Renal cortex interstitium (tissue), 11 donors: ENCODE data around the gene ATP5ME. TPM values are rescaled to one million over a fixed set of nuclear protein-coding genes. Genes with fewer than 3 reads are reported as not detected.
"Not testable (repeated sequence)": the region's sequence is repeated elsewhere in the genome, so short reads cannot be mapped to it uniquely, and the experiment has no call there.

Source experiments
- DNase-seq, 11 donors: peaks; one replicate each; pipeline ENCODE4 v3.0.0-alpha.2; 2013; ENCODE audit warnings: low read depth in 9 of 11, low spot score in 4 of 11; ENCODE audit errors: extremely low read depth in 1 of 11
- polyA plus RNA-seq, 3 donors: library from polyadenylated mRNA; unstranded; fragments of 120-200 nt; gene quantifications; one replicate each; pipeline ENCODE4 v1.2.1, GENCODE V29; 2013; ENCODE audit not compliant: insufficient read length in 3 of 3

The ATP5ME gene
- polyA plus RNA-seq, 3 donors: 263 to 363 (median 280) TPM

DNA sequence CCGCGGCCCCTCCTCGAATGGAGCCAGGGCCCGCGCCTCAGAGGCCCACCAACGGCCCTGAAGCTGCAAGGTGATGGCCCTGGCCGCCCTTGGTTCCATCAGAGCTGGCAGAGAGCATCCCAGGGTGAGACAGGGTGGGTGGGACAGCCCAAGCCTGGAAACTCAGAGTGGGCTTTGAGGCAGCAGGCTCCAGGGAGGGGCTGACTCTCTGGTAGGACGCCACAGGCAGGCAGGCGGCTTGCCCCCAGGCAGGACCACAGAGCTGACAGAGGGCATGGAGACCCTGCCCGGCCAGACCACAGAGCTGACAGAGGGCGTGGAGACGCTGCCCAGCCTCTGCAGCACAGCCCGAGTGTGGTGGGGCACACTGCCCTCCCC is 5.0 kb upstream of the ATP5ME start:
- DNase-seq: no peak

DNA sequence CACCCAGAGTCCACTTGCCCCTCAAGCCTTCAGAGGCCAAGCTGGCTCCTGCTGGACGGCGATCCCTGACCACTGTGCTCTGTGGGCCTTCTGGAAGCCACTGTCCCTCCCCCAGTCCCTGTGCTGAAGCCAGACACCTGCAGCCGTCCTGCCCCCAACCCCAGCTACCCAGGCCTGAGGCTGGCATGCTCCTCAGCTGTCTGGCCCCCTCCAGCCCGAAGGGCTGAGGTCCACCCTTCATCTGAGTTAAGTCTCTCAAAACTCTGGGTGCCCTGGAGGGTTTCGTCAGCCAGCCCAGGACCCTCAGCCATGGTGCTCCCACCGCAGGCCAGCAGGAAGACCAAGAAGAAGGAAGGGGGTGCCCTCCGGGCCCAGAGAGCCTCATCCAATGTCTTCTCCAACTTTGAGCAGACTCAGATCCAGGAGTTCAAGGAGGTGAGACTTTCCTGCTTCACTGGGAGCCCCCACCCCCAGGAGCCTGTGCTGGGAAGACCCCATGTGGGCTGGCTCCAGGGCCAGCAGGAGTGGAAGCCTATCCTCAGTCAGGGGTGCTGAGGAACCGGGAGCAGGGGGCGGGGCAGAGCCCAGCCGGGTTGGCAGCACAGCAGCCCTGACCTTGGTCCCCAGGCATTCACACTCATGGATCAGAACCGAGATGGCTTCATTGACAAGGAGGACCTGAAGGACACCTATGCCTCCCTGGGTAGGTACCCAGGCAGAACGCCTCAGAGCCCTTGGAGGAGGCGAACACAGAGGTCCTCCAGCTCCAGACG is 4.4 kb upstream of the ATP5ME start:
- no peak for DNase-seq

DNA sequence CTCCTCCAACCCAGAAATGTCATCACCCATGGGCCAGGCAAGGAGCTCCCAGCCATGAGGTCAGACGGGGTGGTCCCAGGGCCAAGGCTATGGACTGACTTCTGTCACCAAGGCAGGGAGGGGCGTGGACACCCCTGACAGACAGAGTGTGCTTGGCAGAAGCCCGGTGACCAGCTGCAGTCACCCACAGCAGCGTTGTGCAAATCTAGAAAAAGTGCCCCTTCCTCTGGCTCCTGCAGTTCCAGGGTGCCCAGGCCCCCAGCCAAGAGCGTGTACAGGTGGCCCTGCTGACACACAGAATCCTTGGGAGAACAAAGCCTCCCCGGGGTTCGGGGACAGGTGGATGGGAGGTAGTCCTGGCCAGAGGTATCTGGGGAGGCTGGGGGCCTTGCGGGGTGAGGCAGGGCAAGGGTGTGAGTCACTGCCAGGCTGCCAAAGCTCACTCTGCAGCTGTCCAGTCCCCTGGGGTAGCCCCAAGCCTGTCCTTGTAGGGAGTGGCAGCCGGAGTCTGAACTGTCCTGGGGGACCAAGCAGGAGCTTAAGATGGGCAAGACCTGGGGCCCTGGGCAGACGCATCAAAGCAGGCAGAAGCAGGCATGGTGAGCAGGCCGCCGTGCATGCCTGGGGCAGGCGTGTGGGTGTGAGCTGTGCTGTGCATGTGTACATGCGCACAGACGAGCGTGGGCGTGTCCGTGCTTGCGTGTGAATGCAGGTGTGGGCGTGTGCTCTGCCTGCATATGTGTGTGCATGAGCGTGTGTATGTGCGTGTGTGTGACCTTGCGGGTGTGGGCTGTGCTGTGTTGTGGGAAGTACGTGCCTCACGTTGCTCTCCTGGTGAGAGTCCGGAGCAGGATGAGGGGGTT is 3.6 kb upstream of the ATP5ME start:
- DNase-seq: no peak

DNA sequence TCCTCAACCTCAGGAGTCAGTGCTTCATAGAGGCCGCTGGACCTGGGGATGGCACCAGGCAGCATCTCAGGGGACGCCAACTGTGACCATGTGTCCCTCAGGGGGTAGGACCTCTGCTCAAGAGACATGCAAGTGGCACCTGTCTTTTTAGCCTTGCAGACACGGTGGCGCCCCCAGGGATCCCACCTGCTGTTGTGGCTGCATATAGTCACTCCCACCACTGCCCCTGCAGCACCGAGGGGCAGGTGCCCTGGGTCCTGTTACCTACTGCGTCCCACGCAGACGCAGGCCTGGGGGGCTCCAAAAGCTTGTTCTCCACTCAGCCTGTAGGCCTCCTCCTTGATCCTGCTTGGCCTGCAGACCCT is 2.8 kb upstream of the ATP5ME start:
- DNase-seq: no peak

DNA sequence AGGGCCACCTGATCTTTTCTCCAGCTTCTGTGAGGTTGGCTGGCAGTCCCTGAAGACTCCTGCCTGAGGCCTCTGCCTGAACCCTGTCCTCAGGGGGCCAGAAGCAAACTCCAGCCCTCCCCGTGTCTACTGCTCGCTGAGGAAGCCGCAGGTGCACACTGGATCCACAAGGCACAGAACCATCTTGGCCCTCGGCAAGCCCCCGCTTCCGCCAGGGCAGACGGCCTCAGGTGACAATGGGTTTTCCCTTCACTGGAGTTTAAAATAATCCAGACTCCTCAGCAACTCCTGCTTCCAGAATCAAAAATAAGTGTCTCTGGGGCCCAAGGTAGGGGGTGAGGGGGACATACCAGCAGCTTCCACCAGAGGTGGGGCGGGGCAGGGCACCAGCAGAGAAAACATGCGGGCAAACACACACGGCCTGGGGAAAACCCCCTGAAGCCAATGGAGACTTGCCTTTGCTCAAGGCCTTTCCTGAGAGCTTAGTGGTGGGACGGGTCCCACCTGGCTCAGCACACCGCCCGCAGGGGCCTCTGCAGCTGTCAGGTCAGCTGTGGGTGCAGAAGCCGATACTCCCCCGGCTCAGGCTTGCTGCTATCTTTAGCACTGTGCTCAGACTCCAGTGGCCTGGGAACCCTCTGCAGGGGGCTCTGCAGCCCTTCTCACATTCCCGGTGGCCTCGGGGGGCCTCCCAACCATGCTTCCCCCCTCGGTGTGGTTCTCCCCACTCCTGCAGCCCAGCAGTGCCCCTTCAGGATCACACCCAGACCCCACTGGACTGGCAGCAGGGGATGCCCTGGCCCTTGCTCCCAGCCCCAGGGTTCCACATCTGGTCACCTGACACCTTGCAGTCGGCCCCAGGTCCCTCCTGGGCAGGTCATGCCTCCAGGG is 2.1 kb upstream of the ATP5ME start:
- no peak for DNase-seq

DNA sequence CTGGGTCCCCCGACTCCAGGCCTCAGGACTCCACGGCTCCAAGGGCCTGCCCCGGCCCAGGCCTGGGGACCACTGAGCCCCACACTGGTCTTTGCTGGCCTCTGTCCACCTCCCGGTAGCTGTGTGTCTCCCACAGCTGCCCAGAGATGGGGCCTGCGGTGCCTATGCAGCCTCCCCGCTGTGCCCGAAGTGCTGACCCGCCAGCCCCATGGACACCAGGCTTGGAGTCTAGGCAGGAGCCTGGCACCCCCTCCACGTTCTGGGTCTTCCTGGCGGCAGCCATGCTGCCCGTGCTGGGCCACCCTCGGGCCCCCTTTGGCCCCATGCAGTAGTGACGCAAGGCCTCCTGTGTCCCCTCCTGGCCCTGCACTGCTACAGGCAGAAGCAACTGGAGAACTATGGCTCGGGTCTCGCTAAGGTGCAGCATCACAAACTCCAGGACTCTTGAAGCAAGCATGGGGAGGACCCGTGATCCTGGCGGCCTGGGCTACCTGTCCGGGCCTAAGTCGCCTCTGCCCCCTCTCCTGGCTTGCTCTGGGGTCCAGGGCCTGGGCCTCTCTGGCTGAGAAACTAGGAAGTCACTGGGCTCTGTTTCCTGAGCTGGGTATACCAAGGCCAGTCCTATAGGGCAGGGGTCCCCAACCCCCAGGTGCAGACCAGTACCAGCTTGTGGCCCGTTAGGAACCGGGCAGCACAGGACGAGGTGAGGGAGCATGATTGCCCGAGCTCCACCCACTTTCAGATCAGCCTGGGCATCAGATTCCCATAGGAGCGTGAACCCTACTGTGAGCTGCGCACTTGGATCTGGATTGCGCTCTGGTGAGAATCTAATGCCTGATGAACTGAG is 1.2 kb upstream of the ATP5ME start:
- DNase-seq: no peak

DNA sequence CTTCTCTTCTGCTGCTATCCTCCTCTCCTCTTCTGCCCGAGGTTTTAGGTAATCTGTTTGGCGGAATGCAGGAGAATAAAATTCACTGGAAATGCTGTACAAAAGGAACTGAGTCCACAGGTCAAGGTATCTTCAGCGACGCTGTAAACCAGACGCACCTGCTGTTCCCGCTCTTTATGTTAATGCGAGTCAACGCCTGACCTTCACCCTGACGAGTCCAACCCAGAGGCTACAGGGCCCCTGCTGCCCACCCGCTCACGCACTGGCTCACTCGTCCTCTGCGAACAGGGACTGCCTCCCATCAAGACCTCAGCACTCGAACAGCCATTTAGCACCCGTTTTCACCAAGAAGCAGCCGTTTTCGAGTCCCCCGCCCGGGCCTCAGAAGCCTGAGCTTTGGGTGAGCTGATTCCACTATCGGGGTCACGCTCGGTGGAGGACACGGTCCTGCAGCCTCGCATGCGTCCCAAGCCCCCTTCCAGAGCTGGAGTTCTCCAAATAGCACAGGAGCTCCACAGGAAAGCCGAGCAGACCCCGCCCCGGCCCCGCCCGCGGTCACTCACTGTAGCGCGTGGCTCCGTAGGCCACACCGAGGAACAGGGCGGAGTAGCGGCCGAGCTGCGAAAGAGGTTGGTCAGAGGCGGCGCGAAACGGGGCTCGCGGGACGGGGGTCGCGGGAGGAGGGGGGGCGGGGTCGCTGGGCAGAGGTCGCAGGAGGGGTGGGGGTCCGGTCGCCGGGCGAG is 556 bp downstream of the ATP5ME start:
- no peak for DNase-seq

DNA sequence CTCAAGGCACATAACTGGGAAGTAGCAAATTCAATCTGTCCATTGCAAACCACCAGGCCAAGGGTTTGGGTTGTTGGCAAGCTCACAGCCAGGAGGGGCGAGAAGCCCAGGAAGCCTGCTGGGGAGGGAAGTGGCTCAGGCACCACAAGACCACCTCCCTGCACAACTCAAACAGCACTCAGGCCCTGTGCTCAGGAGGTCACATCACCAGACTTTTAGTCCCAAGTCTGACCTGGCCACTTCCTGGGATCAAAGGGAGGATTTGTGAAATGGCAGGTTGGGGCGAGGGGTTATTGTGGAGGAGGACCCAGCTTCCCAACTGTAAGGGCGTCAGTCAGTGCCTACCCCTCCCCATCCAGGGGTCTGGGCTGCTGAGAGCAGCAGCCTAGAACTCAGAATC is 2.3 kb downstream of the ATP5ME start:
- no peak for DNase-seq

DNA sequence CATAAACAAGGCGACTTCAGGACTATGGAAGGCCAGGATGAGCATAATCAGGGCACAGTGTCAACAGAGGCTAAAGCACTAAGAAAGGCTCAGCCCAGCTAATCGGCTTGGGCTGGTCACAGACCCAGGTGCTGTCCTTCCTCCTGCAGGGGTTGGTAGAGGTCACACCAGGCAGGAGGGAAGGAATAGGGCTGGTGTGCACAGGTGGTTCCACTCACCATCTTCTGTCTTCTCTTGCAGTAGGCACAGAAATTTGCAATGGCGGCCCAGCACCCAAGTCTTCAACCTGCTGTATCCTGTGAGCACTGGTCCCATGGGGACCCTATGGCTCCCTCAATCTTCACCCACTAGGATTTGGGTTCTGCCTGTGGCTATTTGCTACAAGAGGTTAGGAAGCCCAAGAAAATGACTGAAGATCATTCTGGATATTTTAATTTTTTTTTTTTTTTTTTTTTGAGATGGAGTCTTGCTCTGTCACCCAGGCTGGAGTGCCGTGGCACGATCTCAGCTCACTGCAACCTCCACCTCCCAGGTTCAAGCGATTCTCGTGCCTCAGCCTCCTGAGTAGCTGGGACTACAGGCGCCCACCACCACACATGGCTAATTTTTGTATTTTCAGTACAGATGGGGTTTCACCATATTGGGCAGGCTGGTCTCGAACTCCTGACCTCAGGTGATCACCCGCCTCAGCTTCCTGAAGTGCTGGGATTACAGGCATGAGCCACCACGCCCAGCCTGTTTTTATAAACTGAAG is 4.1 kb downstream of the ATP5ME start:
- not testable (repeated sequence) for DNase-seq

DNA sequence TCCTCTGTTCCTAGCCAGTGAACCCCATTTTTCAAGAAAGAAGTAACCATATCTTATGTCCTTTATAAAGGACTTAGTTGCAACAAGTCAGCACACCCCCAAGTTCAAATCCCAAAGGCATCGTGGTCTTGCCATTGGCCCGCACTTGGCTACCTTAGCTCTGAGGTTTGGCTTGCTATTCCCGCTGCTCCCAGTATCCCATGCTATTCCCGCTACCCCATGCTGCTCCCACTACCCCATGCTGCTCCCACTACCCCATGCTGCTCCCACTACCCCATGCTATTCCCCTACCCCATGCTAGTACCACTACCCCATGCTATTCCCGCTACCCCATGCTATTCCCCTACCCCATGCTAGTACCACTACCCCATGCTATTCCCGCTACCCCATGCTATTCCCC is 5.9 kb downstream of the ATP5ME start:
- not testable (repeated sequence) for DNase-seq

DNA sequence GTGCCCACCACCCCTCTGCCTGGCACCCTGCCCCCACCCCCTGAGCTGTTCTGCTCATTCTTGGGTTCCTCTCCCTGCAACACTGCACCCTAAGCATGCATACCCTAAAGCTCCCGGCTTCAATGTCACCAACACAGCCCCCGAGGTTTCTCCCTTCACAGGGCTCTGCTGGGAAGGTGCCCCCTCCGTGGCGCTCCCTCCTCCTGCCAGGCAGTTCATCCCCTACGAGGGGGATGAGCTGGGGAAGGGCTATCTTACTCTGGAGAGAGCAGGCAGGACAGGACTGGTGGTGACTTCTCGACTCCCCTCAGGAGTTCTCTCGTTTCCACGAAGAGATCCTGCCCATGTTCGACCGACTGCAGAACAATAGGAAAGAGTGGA is 6.5 kb downstream of the ATP5ME start:
- no peak for DNase-seq

DNA sequence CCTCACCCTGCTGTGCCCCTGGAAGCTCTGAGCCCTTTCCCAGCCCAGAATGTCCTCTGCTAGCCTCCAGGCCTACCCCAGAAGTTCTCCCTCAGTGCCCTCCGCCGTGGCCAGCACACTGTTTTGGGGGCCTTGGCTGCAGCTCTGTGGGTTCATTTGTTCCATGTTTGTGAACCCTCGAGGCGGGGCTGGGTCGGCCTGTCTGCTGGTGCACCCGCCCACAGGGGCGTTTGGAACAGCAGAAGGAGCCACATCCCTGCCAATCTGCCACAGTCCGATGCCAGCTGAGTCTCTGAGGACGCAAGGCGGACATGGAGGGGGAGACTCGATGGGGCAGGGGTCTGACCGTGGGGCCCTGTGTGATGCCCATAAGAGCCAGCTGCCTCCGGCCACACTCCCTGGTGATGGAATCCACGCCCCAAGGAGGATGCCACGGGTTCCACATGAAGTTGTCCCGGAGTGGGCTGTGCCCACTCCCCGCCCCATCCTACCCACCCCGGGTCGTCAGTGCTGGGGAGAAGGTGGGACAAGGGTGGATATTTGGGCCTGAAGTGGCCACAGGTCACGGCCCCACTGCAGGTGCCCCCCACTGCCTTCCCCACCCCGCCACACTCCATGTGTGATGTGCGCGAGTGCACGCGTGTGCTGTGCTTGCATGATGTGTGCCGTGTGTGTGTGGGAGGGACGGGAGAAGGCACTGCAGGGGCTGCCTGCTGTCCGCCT is 7.1 kb downstream of the ATP5ME start:
- no peak for DNase-seq

DNA sequence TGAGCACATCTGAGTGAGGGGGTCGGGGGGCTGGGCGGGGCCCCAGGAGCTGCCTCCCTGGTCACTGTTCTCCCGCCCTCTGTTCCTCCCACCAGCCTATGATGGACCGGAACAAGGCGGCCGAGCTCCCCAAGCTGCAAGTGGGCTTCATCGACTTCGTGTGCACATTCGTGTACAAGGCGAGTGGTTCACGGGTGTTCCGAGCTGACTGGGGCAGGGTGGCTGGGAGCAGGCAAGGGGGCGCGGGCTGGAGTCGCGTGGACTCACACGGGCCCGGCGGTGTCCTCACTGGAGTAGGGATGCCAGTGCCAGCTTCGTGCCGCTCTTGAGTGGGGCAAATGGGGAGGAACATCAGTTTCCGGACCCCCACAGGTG is 7.7 kb downstream of the ATP5ME start:
- DNase-seq: no peak

DNA sequence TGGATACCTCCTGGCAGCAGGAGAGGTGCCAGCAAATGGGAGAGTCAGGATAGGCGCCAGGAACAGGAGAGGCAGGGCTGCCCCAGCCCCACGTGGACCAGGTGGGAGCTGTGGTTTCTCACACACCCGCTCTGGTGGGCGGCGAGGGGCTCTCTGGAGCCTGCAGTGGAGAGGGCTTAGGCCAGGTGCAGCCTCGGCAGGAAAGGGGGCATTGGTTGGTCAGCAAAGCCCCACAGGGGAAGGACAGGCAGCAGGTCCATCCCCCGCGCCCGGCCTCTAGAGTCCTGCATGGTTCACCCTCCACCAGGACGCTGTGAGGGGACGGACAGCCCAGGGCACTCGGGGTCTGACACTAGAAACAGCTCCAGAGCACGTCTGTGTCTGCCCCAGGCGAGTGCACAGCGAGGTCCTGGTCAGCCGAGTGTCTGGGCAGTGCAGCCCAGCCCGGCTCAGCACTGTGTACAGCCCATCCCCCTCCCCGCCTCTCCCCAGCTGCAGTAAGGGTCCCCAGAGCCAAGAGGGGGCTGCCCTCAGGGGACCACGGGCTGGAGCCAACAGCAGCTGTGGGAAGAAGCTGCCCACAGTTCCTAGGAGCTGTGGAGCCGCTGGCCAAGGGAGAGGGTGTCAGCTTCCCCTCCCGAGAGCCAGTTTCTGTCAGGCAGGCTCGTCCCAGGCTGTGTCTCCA is 8.2 kb downstream of the ATP5ME start:
- no peak for DNase-seq

DNA sequence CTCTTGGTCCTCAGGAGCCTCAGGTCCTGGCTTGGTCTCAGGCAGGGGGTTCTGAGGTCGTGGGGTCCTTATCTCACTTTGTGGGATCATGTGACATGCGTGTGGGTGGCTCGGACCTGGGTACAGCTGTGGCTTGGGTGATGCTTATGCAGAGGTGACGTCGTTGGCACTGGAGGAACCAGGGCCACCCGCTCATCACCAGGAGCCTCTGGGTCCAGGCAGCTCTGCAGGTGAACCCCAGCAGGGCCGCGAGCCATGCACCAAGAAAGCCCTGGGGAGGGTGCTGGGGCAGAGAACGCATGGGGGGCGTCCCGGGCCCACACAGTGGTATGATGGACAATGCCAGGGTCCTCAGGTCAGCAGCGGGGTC is 8.7 kb downstream of the ATP5ME start:
- no peak for DNase-seq

DNA sequence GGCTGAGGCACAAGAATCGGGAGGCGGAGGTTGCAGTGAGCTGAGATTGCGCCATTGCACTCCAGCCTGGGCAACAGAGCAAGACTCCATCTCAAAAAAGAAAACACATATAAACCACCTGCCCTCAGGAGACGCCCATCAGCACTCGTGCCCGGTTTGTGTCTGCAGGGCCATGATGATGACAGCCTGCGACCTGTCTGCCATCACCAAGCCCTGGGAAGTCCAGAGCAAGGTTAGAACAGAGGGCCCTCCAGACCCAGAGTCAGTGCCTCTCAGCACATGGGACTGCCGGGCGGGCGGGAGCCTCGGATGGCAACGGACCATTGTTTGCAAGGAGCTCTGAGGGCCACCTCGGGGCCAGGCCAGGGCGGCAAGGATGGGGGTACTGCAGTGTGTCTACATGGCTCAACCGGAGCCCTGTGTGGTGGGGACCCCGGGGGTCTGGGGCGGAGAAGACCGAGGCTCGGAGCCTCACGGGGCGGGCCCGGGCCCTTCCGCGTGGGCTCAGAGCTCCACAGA is 9.3 kb downstream of the ATP5ME start:
- DNase-seq: no peak
